Liver (tissue), 9 donors: ENCODE measurements around the gene PLEKHA5. TPM values are rescaled to one million over a fixed set of nuclear protein-coding genes. Genes with fewer than 3 reads are reported as not detected.

Source experiments
- DNase-seq: peaks from one replicate; pipeline ENCODE4 v3.0.0-alpha.2; 2017; ENCODE audit warnings: low spot score
- H3K27ac ChIP-seq, 2 donors: one replicate each; pipeline ENCODE4 v1.7.0; 2013; ENCODE audit warnings: inconsistent platforms in 2 of 2, low read length in 2 of 2, control low read depth in 1 of 2, low read depth in 1 of 2, mild to moderate bottlenecking in 1 of 2
- H3K27me3 ChIP-seq, 4 donors: one replicate each; pipeline versions ENCODE4 v1.6.1 to v1.7.0; 2013; ENCODE audit warnings: low read length in 3 of 4, inconsistent platforms in 1 of 4, mild to moderate bottlenecking in 1 of 4, moderate library complexity in 1 of 4; ENCODE audit not compliant: control insufficient read depth in 4 of 4, insufficient read depth in 4 of 4
- H3K36me3 ChIP-seq, 4 donors: one replicate each; pipeline versions ENCODE4 v1.6.1 to v1.7.0; 2013; ENCODE audit warnings: low read length in 3 of 4, mild to moderate bottlenecking in 3 of 4, low read depth in 1 of 4, moderate library complexity in 1 of 4; ENCODE audit not compliant: control insufficient read depth in 4 of 4, insufficient read depth in 3 of 4
- H3K4me1 ChIP-seq, 4 donors: one replicate each; pipeline versions ENCODE4 v1.6.1 to v1.7.0; 2013; ENCODE audit warnings: low read length in 3 of 4, mild to moderate bottlenecking in 3 of 4, moderate library complexity in 1 of 4; ENCODE audit not compliant: control insufficient read depth in 4 of 4, insufficient read depth in 4 of 4
- H3K4me3 ChIP-seq, 3 donors: one replicate each; pipeline versions ENCODE4 v1.6.1 to v1.7.0; 2013; ENCODE audit warnings: low read length in 3 of 3, control low read depth in 1 of 3, low read depth in 1 of 3, mild to moderate bottlenecking in 1 of 3
- H3K9ac ChIP-seq, 2 donors: one replicate each; pipeline ENCODE4 v1.7.0; 2013; ENCODE audit warnings: low read length in 2 of 2, mild to moderate bottlenecking in 2 of 2, moderate library complexity in 2 of 2, control low read depth in 1 of 2, low read depth in 1 of 2
- H3K9me3 ChIP-seq, 4 donors: one replicate each; pipeline versions ENCODE4 v1.6.1 to v1.7.0; 2013; ENCODE audit warnings: low read length in 3 of 4; ENCODE audit not compliant: control insufficient read depth in 4 of 4
- ATF3 ChIP-seq: IDR thresholded peaks from 2 replicates; pipeline ENCODE4 v1.6.1; 2016; ENCODE audit warnings: antibody characterized with exemption
- CTCF ChIP-seq: fragments of 150-350 bp; IDR thresholded peaks from 2 replicates; pipeline ENCODE4 v1.5.1; 2017; ENCODE audit warnings: improper control_type of control experiment, low read depth, low read length; ENCODE audit not compliant: missing input control
- EGR1 ChIP-seq, 2 donors: IDR thresholded peaks; 2 replicates each; pipeline ENCODE4 v1.6.1; 2016 to 2018; ENCODE audit warnings: antibody characterized with exemption in 2 of 2, low read depth in 2 of 2
- FOXA1 ChIP-seq: IDR thresholded peaks from 2 replicates; pipeline ENCODE4 v1.6.1; 2016; ENCODE audit warnings: antibody characterized with exemption
- FOXA2 ChIP-seq: IDR thresholded peaks from 2 replicates; pipeline ENCODE4 v1.6.1; 2016; ENCODE audit warnings: antibody characterized with exemption
- GABPA ChIP-seq, 2 donors: IDR thresholded peaks in 1 of 2; conservative IDR thresholded peaks in 1 of 2; 2 replicates each; pipeline ENCODE4 v1.6.1; 2016; ENCODE audit warnings: antibody characterized with exemption in 2 of 2, mild to moderate bottlenecking in 1 of 2, moderate library complexity in 1 of 2
- HNF4A ChIP-seq, 2 donors: conservative IDR thresholded peaks; 2 replicates each; pipeline ENCODE4 v1.6.1; 2016; ENCODE audit warnings: antibody characterized with exemption in 2 of 2, mild to moderate bottlenecking in 2 of 2
- HNF4G ChIP-seq: IDR thresholded peaks from 2 replicates; pipeline ENCODE4 v1.6.1; 2016; ENCODE audit warnings: antibody characterized with exemption
- JUND ChIP-seq, 2 donors: IDR thresholded peaks; 2 replicates each; pipeline ENCODE4 v1.6.1; 2016; ENCODE audit warnings: antibody characterized with exemption in 2 of 2
- MAX ChIP-seq: IDR thresholded peaks from 2 replicates; pipeline ENCODE4 v1.6.1; 2016; ENCODE audit warnings: antibody characterized with exemption
- NR2F2 ChIP-seq: IDR thresholded peaks from 2 replicates; pipeline ENCODE4 v1.6.1; 2016; ENCODE audit warnings: antibody characterized with exemption
- RAD21 ChIP-seq, 2 donors: IDR thresholded peaks; 2 replicates each; pipeline ENCODE4 v1.6.1; 2016; ENCODE audit warnings: antibody characterized with exemption in 2 of 2, mild to moderate bottlenecking in 2 of 2
- REST ChIP-seq: IDR thresholded peaks from 2 replicates; pipeline ENCODE4 v1.6.1; 2016; ENCODE audit warnings: antibody characterized with exemption, mild to moderate bottlenecking
- RXRA ChIP-seq, 2 donors: IDR thresholded peaks; 2 replicates each; pipeline ENCODE4 v1.6.1; 2017 to 2018; ENCODE audit warnings: antibody characterized with exemption in 2 of 2, mild to moderate bottlenecking in 1 of 2
- SP1 ChIP-seq: IDR thresholded peaks from 2 replicates; pipeline ENCODE4 v1.6.1; 2018; ENCODE audit warnings: antibody characterized with exemption, mild to moderate bottlenecking
- TAF1 ChIP-seq: conservative IDR thresholded peaks from 2 replicates; pipeline ENCODE4 v1.6.1; 2016; ENCODE audit warnings: antibody characterized with exemption, mild to moderate bottlenecking
- YY1 ChIP-seq: IDR thresholded peaks from 2 replicates; pipeline ENCODE4 v1.6.1; 2016; ENCODE audit warnings: antibody characterized with exemption, mild to moderate bottlenecking
- ZBTB33 ChIP-seq: IDR thresholded peaks from 2 replicates; pipeline ENCODE4 v1.6.1; 2016; ENCODE audit warnings: antibody characterized with exemption
- WGBS: extraction: QIAGEN DNeasy Blood & Tissue Kit; methylation state at CpG from one replicate; pipeline ENCODE4 v1.1.7; 2013; 5-methylcytosine and 5-hydroxymethylcytosine counted together
- polyA plus RNA-seq, 2 donors: library from polyadenylated mRNA; stranded (reverse) in 1 of 2; unstranded in 1 of 2; fragments of 200-250 nt in 1 of 2; fragments of >200 nt in 1 of 2; fragmentation: Nextera tagmentation in 1 of 2; extraction: Ambion mirVana in 1 of 2; gene quantifications; one replicate each; pipeline versions ENCODE4 v1.2.1 to v1.2.3, GENCODE V29; 2013 to 2015
- total RNA-seq, 2 donors: library from RNA; depleted of rRNA; stranded (reverse); fragments of >200 nt; gene quantifications; one replicate each; pipeline ENCODE4 v1.2.3, GENCODE V29; 2014
- donor health status: healthy.
- donor health status: healthy.
- donor health status: healthy.
- donor health status: healthy.
- donor health status: healthy.

Gene PLEKHA5
- total and polyA plus RNA-seq, 4 donors, result 4.6 to 25.5 (median 16.8) TPM

GRCh38 chr12:19215115-19215514 is 85.6 kb downstream of the PLEKHA5 start:
- TF ChIP-seq ZBTB33 (no peak), JUND (IDR thresholded peaks at IDR 0.05) (no peak)
- no peaks in the 10 kb centered on the region for H3K4me1 ChIP-seq
- no peak for DNase-seq
- no peak overlapping the region for H3K9ac ChIP-seq
- no peaks in the 10 kb centered on the region for H3K36me3 ChIP-seq
- H3K4me3 ChIP-seq, result no peak overlapping the region
- no peaks in the 10 kb centered on the region for H3K9me3 ChIP-seq
- no peaks in the 10 kb centered on the region for H3K27me3 ChIP-seq
- H3K27ac ChIP-seq, result no peak overlapping the region
- 93% methylated on average over 3 of the region's 3 CpGs for WGBS

GRCh38 chr12:19217446-19217845 is 87.9 kb downstream of the PLEKHA5 start:
- Histone ChIP-seq H3K4me1 (no peaks in the 10 kb centered on the region), H3K27me3 (no peaks in the 10 kb centered on the region), H3K4me3 (no peak overlapping the region), H3K36me3 (no peaks in the 10 kb centered on the region), H3K9ac (no peak overlapping the region), H3K9me3 (no peaks in the 10 kb centered on the region), H3K27ac (no peak overlapping the region)
- DNase-seq, result no peak
- TF ChIP-seq JUND (IDR thresholded peaks at IDR 0.05) (no peak), RXRA (IDR thresholded peaks at IDR 0.05) (no peak), REST (no peak), FOXA1 (no peak), MAX (no peak), RAD21 (IDR thresholded peaks at IDR 0.05) (no peak), GABPA (IDR thresholded peaks at IDR 0.05 in 1 of 2, conservative IDR thresholded peaks at IDR 0.05 in 1 of 2) (no peak), ATF3 (no peak), FOXA2 (no peak), HNF4A (conservative IDR thresholded peaks at IDR 0.05) (no peak), NR2F2 (no peak), SP1 (no peak), ZBTB33 (no peak), TAF1 (no peak), HNF4G (no peak), YY1 (no peak), EGR1 (IDR thresholded peaks at IDR 0.05; ENCODE audit: low read depth in 2 of 2) (no peak), CTCF (no peak)
- WGBS, result 92% methylated on average over 3 of the region's 3 CpGs
